ENCODE data around the gene SLC39A11.

DNA sequence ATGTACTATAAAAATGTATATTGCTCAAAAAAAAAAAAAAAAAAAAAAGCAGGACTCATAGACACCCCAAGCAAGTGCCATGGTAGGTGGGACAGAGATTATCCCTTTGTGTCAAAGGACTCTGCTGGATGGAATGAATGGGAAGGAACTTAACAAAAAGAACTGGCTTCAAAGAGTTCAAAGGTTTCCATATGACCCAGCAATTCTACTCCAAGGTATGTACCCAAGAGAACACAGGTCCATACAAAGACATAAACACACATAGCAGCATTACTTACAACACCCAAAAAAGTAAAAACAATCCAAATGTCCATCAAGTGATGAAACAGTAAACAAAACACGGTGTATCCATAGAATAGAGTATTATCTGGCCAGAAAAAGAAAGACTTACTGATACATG lies 255.2 kb downstream of the SLC39A11 start:
- TF ChIP-seq ZFP41 (CRISPR knock-in tag; IDR thresholded peaks at IDR 0.05; ENCODE audit: borderline replicate concordance) (no peak), JUND (CRISPR knock-in tag; IDR thresholded peaks at IDR 0.05) (no peak), U2AF1 (optimal IDR thresholded peaks at IDR 0.05; ENCODE audit: low read depth, low read length) (no peak), ZNF468 (CRISPR knock-in tag; IDR thresholded peaks at IDR 0.05) (no peak), CBX5 (CRISPR knock-in tag; IDR thresholded peaks at IDR 0.05; ENCODE audit: borderline replicate concordance) (no peak), SNAPC2 (CRISPR knock-in tag; IDR thresholded peaks at IDR 0.05) (no peak), ZNF747 (CRISPR knock-in tag; IDR thresholded peaks at IDR 0.05; ENCODE audit: borderline replicate concordance) (no peak)
- TF ChIP-seq, protein P1, sequence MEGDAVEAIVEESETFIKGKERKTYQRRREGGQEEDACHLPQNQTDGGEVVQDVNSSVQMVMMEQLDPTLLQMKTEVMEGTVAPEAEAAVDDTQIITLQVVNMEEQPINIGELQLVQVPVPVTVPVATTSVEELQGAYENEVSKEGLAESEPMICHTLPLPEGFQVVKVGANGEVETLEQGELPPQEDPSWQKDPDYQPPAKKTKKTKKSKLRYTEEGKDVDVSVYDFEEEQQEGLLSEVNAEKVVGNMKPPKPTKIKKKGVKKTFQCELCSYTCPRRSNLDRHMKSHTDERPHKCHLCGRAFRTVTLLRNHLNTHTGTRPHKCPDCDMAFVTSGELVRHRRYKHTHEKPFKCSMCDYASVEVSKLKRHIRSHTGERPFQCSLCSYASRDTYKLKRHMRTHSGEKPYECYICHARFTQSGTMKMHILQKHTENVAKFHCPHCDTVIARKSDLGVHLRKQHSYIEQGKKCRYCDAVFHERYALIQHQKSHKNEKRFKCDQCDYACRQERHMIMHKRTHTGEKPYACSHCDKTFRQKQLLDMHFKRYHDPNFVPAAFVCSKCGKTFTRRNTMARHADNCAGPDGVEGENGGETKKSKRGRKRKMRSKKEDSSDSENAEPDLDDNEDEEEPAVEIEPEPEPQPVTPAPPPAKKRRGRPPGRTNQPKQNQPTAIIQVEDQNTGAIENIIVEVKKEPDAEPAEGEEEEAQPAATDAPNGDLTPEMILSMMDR (CRISPR knock-in tag; IDR thresholded peaks at IDR 0.05) = no peak
- TF ChIP-seq, protein P2, sequence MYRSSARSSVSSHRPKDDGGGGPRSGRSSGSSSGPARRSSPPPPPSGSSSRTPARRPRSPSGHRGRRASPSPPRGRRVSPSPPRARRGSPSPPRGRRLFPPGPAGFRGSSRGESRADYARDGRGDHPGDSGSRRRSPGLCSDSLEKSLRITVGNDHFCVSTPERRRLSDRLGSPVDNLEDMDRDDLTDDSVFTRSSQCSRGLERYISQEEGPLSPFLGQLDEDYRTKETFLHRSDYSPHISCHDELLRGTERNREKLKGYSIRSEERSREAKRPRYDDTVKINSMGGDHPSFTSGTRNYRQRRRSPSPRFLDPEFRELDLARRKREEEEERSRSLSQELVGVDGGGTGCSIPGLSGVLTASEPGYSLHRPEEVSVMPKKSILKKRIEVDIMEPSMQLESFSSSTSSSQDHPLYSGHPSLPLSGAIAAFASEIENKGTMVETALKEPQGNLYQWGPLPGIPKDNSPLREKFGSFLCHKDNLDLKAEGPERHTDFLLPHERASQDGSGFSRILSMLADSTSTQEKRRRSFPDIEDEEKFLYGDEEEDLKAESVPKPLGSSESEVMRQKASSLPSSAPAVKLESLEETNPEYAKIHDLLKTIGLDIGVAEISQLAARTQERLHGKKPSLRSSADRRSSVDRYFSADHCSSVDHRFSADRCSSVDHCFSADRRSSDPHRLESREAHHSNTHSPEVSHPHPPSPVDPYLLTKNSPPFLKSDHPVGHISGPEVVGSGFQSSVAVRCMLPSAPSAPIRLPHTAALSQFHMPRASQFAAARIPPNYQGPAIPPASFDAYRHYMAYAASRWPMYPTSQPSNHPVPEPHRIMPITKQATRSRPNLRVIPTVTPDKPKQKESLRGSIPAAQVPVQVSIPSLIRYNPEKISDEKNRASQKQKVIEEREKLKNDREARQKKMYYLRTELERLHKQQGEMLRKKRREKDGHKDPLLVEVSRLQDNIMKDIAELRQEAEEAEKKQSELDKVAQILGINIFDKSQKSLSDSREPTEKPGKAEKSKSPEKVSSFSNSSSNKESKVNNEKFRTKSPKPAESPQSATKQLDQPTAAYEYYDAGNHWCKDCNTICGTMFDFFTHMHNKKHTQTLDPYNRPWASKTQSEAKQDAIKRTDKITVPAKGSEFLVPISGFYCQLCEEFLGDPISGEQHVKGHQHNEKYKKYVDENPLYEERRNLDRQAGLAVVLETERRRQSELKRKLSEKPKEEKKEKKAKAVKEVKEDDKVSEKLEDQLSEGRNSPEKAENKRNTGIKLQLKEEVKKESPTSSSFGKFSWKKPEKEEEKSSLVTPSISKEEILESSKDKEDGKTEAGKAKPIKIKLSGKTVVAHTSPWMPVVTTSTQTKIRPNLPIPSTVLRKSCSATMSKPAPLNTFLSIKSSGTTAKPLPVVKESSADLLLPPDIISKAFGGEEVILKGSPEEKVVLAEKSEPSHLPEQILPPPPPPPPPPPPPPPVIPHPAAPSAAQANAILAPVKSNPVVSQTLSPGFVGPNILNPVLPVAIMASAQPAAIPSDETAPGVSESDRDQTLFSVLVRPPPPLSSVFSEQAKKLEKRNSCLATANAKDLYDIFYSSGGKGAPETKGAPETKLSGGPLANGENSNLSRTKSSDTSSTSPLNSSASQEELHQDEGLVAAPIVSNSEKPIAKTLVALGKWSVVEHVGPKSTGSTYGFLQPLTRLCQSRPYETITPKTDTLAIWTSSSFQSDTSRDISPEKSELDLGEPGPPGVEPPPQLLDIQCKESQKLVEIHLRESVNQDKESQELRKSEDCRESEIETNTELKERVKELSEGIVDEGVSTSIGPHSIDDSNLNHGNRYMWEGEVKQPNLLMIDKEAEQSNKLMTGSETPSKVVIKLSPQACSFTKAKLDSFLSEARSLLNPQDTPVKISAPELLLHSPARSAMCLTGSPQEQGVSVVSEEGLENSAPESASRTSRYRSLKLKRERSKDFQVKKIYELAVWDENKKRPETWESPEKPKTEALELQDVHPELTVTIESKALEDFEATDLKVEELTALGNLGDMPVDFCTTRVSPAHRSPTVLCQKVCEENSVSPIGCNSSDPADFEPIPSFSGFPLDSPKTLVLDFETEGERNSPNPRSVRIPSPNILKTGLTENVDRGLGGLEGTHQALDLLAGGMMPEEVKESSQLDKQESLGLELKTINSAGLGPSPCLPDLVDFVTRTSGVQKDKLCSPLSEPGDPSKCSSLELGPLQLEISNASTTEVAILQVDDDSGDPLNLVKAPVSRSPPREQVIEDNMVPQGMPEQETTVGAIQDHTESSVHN (CRISPR knock-in tag; IDR thresholded peaks at IDR 0.05) = no peak

All from HepG2 (cell line).